UCSD-AML1 (cell line): ENCODE results near the gene KPNB1.

Source experiments
- DNase-seq: peaks from one replicate; lab custom pipeline; 2025; ENCODE audit not compliant: unreplicated experiment; lab: John Stamatoyannopoulos, UW

Gene KPNB1

GRCh38 chr17:47649153-47649971, at the start of gene KPNB1:
TSS of gene KPNB1 (plus strand) at chr17:47649919. CDS start at chr17:47650245, 326 bp downstream.
- DNase-seq = peak; percentile 100

GRCh38 chr17:47603830-47604597, 45.7 kb upstream of the KPNB1 start:
- no peak for DNase-seq

DNA sequence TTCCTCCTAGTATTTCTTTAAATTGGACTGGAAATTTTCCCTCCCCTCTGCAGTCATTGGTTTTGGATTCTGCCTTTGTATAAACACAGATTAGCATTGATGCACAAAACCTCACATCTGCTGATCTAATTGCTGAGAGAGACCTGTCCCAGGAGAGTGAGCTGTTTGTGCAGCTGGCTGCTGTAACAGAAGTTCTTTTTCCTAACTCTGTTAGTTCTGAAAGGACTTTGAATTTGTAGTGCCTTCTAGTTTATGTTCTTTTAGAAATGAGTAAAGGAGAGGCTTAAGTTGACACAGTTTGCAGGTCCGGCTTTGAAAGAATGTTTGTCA, 45.2 kb upstream of the KPNB1 start:
- DNase-seq = no peak

DNA sequence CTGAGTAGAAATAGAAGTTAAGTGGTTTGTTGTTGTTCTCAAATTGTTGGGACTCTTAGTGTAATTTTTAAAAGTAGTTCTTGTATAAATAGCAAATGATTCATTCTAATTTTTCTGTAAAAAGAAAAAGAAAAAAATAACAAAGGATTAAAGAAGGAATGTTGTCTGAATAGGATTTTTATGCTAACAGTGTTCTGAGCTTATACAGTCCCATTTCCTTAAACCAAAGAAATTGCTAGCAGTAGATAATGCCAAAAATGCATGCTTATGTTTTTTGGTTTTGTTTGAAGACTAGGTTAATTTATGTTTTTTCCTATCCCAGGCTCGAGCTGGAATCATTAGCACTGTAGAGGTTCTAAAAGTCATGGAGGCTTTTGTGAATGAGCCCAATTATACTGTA, 44.7 kb upstream of the KPNB1 start:
- DNase-seq = no peak

- DNase-seq = no peak
Measured at GRCh38 chr17:47607481-47607880, 42.2 kb upstream of the KPNB1 start.

GRCh38 chr17:47611372-47612350, 38.1 kb upstream of the KPNB1 start:
- no peak for DNase-seq

DNA sequence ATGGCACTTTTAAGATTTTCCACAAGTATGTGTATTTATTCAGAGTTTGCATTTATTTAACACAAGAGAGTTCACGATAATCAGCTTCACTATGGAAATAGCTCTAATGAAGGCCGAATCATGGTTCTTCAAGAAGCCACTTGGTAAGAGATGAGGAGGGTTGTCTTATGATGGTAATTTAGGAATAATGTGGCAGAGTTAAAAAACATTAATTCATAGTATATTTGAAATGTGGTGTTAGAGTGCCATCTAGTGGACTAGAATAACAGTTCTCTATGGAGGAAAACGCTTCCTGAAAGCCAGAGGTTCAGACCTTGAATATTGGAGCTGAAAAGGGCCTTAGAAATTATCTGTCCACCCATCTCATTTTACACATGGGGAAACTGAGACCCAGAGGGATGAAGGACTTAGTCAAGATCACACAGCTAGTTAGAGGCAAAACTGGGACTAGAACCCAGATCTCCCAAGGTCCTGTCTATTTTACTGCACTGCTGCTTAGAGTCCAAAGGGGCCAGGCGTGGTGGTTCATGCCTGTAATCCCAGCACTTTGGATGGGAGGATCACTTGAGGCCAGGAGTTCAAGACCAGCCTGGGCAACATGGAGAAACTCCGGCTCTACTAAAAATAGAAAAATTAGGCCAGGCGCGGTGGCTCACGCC, 33.8 kb upstream of the KPNB1 start:
- DNase-seq = no peak

GRCh38 chr17:47618410-47618809, 31.3 kb upstream of the KPNB1 start:
- DNase-seq = no peak

GRCh38 chr17:47620503-47621245, 29.0 kb upstream of the KPNB1 start:
- DNase-seq = no peak

- no peak for DNase-seq
Measured at GRCh38 chr17:47621293-47622179, 28.2 kb upstream of the KPNB1 start.

DNA sequence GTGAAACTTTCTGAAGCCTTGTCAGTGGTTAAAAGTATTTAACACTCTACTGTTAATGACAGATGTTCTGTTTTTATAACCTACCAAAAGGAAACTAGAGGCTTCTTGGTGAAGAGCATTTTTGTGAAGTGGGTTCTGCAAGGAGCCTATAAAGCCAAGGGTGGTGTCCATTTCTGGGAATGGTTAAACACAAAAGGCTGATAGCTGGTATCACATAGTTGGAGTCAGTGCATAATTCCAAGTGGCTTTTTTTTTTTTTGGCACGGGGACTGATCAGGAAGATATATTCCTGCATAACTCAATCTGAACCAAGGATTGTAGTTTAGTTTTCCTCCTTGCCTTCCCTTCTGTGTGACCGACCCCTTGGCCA, 27.6 kb upstream of the KPNB1 start:
- DNase-seq = no peak

DNA sequence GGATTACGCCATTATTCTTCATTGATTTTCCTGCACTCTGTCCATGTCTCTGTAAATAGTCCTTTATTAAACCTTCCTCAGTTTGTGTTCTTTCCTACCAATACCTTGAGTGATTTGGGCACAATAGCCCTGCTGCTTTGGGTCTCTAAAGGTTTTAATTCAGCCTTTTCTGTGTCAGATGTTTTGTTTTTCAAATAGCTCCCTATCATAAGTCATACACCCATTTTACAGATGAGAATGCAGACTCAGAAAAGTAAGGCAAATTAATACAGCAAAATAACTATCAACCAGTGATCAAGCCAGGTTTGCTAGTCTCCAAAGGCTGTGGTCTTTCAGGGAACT, 25.0 kb upstream of the KPNB1 start:
- DNase-seq = no peak

DNA sequence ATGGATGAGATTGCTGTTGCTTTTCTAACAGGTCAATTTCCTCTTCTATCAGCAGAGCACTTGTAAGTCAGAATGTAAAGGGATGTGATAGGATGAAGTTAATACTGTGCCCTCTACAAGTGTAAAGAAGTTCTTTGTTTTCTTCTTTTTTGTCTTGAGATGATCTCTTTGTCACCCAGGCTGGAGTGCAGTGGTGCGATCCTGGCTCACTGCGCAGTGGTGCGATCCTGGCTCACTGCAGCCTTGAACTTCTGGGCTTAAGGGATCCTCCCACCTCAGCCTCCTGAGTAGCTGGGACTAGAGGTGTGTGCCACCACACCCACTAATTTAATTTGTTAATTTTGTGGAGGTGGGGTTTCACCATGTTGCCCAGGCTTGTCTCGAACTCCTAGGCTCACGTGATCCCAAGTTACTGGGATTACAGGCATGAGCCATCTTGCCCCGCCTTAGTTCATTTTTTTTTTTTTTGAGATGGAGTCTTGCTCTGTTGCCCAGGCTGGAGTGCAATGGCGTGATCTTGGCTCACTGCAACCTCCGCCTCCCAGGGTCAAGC, 21.6 kb upstream of the KPNB1 start:
- DNase-seq = no peak

GRCh38 chr17:47629826-47630225, 19.9 kb upstream of the KPNB1 start:
- DNase-seq = no peak

DNA sequence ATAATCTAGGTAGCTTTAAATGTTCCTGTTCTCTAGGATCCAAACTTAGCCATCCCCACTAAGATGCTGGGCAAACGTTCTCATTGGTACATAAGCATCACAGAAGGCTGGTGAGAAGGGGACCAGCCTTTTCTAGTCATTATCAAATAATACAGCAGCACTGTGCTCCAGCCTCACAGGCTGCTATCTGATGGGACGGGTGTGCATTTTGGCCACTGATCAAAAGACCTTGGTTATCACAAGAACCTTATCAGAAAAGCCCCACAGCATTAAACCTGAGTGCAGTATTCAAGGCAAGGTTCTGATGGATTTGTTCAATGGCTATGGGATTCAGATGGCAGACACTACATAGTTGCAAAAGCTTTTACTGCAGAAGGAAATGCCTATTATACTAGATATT, 19.1 kb upstream of the KPNB1 start:
- DNase-seq = no peak

- DNase-seq = no peak
Measured at GRCh38 chr17:47632991-47633390, 16.7 kb upstream of the KPNB1 start.

- no peak for DNase-seq
Measured at GRCh38 chr17:47633996-47634395, 15.7 kb upstream of the KPNB1 start.

DNA sequence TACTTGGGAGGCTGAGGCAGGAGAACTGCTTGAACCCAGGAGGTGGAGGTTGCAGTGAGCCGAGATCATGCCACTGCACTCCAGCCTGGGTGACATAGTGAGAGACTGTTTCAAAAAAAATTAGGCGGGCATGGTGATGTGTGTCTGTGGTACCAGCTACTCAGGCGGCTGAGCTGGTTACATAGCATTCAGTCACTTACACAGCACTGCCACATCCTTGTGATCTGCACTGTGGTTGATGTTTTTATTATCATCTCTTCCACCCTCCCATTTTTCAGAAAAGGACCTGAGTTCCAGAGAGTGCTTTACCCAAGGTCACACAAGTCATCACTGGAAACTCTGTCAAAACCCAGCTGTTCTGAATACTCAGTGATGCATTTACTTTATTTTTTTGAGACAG, 14.8 kb upstream of the KPNB1 start:
- no peak for DNase-seq

GRCh38 chr17:47635734-47636133, 14.0 kb upstream of the KPNB1 start:
- no peak for DNase-seq
